Neuronal stem cell (in vitro differentiated cells): ENCODE results near the gene DIP2C.
A peak's percentile ranks its signal among the peaks of the same experiment; 100 is the strongest.

Experiments used
- DNase-seq: peaks from one replicate; pipeline ENCODE4 v3.0.0-alpha.2; 2013; ENCODE audit warnings: low spot score
- H2AFZ ChIP-seq: one replicate; pipeline ENCODE4 v1.6.1; 2013; ENCODE audit warnings: mild to moderate bottlenecking, low read length, inconsistent platforms
- H2AK5ac ChIP-seq: 2 replicates; pipeline ENCODE4 v1.6.1; 2013; ENCODE audit warnings: low read depth, mild to moderate bottlenecking, inconsistent platforms, low read length, moderate library complexity, mixed read lengths
- H2BK120ac ChIP-seq: 2 replicates; pipeline ENCODE4 v1.6.1; 2013; ENCODE audit warnings: low read depth, mild to moderate bottlenecking, inconsistent platforms, low read length, moderate library complexity, mixed read lengths
- H2BK12ac ChIP-seq: one replicate; pipeline ENCODE4 v1.6.1; 2013; ENCODE audit warnings: low read length, inconsistent platforms
- H2BK15ac ChIP-seq: 2 replicates; pipeline ENCODE4 v1.6.1; 2013; ENCODE audit warnings: mild to moderate bottlenecking, low read length, inconsistent platforms, mixed read lengths
- H2BK5ac ChIP-seq: one replicate; pipeline ENCODE4 v1.6.1; 2013; ENCODE audit warnings: inconsistent platforms, mild to moderate bottlenecking, low read length, moderate library complexity
- H3K14ac ChIP-seq: one replicate; pipeline ENCODE4 v1.6.1; 2013; ENCODE audit warnings: low read length, inconsistent platforms
- H3K18ac ChIP-seq: 2 replicates; pipeline ENCODE4 v1.6.1; 2013; ENCODE audit warnings: low read length, inconsistent platforms
- H3K23ac ChIP-seq: 2 replicates; pipeline ENCODE4 v1.6.1; 2013; ENCODE audit warnings: low read depth, mild to moderate bottlenecking, mixed read lengths, low read length, inconsistent platforms; ENCODE audit not compliant: poor library complexity
- H3K27ac ChIP-seq: replicated peaks from 3 replicates; pipeline ENCODE4 v1.5.1; 2013; ENCODE audit warnings: low read length, inconsistent platforms
- H3K27me3 ChIP-seq, 3 experiments: 2 replicates each; pipeline ENCODE4 v1.6.1; 2013; ENCODE audit warnings: low read length in 3 of 3, mild to moderate bottlenecking in 2 of 3, inconsistent platforms in 1 of 3, low read depth in 1 of 3, mixed read lengths in 1 of 3, moderate library complexity in 1 of 3; ENCODE audit not compliant: control insufficient read depth in 3 of 3, insufficient read depth in 3 of 3
- H3K36me3 ChIP-seq, 2 donors: replicated peaks in 1 of 2; 2 replicates each; pipeline ENCODE4 v1.6.1; 2013; ENCODE audit warnings: low read length in 2 of 2; ENCODE audit not compliant: control insufficient read depth in 2 of 2, insufficient read depth in 2 of 2
- H3K4ac ChIP-seq: 2 replicates; pipeline ENCODE4 v1.6.1; 2013; ENCODE audit warnings: inconsistent platforms, mild to moderate bottlenecking, low read length, moderate library complexity
- H3K4me1 ChIP-seq, 2 donors: 1 replicate in 1 of 2; 2 replicates in 1 of 2; pipeline ENCODE4 v1.6.1; 2013; ENCODE audit warnings: low read length in 2 of 2, low read depth in 1 of 2; ENCODE audit not compliant: control insufficient read depth in 2 of 2, insufficient read depth in 1 of 2
- H3K4me2 ChIP-seq: one replicate; pipeline ENCODE4 v1.6.1; 2013; ENCODE audit warnings: mild to moderate bottlenecking, low read length, inconsistent platforms; ENCODE audit not compliant: insufficient read depth, poor library complexity, severe bottlenecking
- H3K4me3 ChIP-seq, 2 donors: 2 replicates each; pipeline ENCODE4 v1.5.1; 2013; ENCODE audit warnings: low read length in 2 of 2, mild to moderate bottlenecking in 2 of 2, inconsistent platforms in 1 of 2, moderate library complexity in 1 of 2
- H3K79me1 ChIP-seq: one replicate; pipeline ENCODE4 v1.6.1; 2013; ENCODE audit warnings: low read depth, mild to moderate bottlenecking, inconsistent platforms, low read length, moderate library complexity
- H3K9ac ChIP-seq: one replicate; pipeline ENCODE4 v1.6.1; 2013; ENCODE audit warnings: mild to moderate bottlenecking, low read depth, low read length, inconsistent platforms; ENCODE audit not compliant: poor library complexity
- H3K9me3 ChIP-seq, 2 donors: replicated peaks in 1 of 2; 2 replicates each; pipeline versions ENCODE3 to v1.6.1; 2013; ENCODE audit warnings: low read length in 2 of 2, mild to moderate bottlenecking in 2 of 2, inconsistent platforms in 1 of 2, low read depth in 1 of 2, mixed read lengths in 1 of 2, moderate library complexity in 1 of 2; ENCODE audit not compliant: control insufficient read depth in 2 of 2, insufficient read depth in 1 of 2
- H4K8ac ChIP-seq: one replicate; pipeline ENCODE4 v1.6.1; 2013; ENCODE audit warnings: low read depth, mild to moderate bottlenecking, inconsistent platforms, low read length, moderate library complexity
- H4K91ac ChIP-seq: one replicate; pipeline ENCODE4 v1.6.1; 2013; ENCODE audit warnings: low read length, low read depth, mild to moderate bottlenecking, inconsistent platforms; ENCODE audit not compliant: poor library complexity
- WGBS, 2 donors: extraction: QIAGEN DNeasy Blood & Tissue Kit; methylation state at CpG; one replicate each; pipeline ENCODE4 v1.1.7; 2013; ENCODE audit warnings: missing lambda C conversion rate in 2 of 2, mixed read lengths in 1 of 2; ENCODE audit not compliant: insufficient read length in 2 of 2, insufficient replicate concordance in 1 of 2; ENCODE audit errors: extremely low coverage in 2 of 2; 5-methylcytosine and 5-hydroxymethylcytosine counted together

DIP2C gene

DNA sequence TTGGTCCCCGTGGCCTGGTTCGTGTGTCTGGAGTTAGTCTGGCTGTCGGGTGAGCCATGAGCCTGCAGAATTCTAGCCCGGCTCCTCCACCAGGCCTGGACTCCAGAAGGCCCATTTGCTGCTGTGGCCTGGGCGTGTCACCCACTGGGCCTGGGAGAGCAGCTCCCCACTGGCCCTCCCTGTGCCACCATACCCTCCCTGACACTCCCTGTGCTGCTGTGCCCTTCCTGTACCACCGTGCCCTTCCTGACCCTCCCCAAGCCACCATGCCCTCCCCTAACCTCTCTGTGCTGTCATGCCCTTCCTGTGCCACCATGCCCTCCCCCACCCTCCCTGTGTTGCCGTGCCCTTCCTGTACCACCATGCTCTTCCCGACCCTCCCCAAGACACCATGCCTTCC, 39.1 kb upstream of the DIP2C start:
- no peak overlapping the region for H2BK120ac ChIP-seq
- WGBS, 2 donors, result no CpG with 5 or more reads among the region's 8 CpGs
- H3K79me1 ChIP-seq, result no peaks in the 10 kb centered on the region
- H2BK5ac ChIP-seq, result no peak overlapping the region
- H3K27me3 ChIP-seq, result peaks cover 0 to 6% (median 0%) of the 10 kb centered on the region in 3 experiments
- no peak overlapping the region for H3K4me3 ChIP-seq
- no peaks in the 10 kb centered on the region for H3K36me3 ChIP-seq
- H2BK12ac ChIP-seq, result no peak overlapping the region
- no peaks in the 10 kb centered on the region for H3K4me1 ChIP-seq
- H2AFZ ChIP-seq, result no peak overlapping the region
- H4K91ac ChIP-seq, result no peak overlapping the region
- no peak for DNase-seq
- no peak overlapping the region for H2BK15ac ChIP-seq
- H3K4ac ChIP-seq, result no peak overlapping the region
- H3K4me2 ChIP-seq, result no peak overlapping the region
- no peak overlapping the region for H3K9ac ChIP-seq
- H3K14ac ChIP-seq, result peak overlapping the region; percentile 89
- peaks cover 0 to 10% of the 10 kb centered on the region in 2 donors for H3K9me3 ChIP-seq
- H2AK5ac ChIP-seq, result peak overlapping the region; percentile 70
- H4K8ac ChIP-seq, result no peak overlapping the region
- peak overlapping the region; percentile 76 for H3K18ac ChIP-seq
- no peak overlapping the region for H3K27ac ChIP-seq
- H3K23ac ChIP-seq, result no peak overlapping the region

DNA sequence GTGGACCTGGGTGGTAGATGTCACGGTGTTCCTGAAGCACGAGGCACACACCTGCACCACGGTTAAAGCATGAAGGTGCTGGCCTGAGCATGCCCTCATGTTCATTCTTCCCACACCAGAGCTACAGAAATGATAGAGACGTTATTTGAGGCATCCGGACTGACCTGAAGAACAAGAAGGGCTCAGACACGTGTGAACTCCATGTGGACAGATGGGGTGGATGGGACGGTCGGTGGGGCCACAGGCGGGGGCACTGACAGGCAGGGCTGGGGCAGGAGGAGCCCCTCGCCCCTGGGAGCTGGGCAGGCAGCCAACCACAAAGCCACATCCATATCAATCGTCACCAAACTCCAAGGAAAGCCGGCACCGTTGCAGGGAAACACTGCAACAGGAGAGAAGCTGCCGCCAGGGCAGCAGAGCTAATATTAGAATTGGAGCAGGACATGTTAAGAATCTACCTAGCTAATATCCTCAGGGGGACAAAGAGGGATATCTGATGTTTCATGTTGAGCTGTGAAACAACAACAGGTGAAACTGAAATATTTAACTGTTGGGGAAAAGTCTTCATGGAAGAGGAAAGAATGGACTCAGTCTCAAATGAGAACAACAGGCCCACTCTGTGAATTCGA, 37.8 kb upstream of the DIP2C start:
- H4K8ac ChIP-seq, result no peak overlapping the region
- H3K79me1 ChIP-seq, result no peaks in the 10 kb centered on the region
- H4K91ac ChIP-seq, result no peak overlapping the region
- no peaks in the 10 kb centered on the region for H3K4me1 ChIP-seq
- H3K14ac ChIP-seq, result peak overlapping the region; percentile 99
- no peak overlapping the region for H2BK15ac ChIP-seq
- no peak overlapping the region for H3K18ac ChIP-seq
- H3K9ac ChIP-seq, result peak overlapping the region; percentile 50
- no peak overlapping the region for H3K27ac ChIP-seq
- H3K4me3 ChIP-seq, result no peak overlapping the region
- peak overlapping the region; percentile 16 for H2BK120ac ChIP-seq
- H3K9me3 ChIP-seq, result peaks cover 0 to 10% of the 10 kb centered on the region in 2 donors
- peak overlapping the region; percentile 5 for H2BK5ac ChIP-seq
- no peak overlapping the region for H2AK5ac ChIP-seq
- no peak overlapping the region for H2BK12ac ChIP-seq
- no peak overlapping the region for H3K4ac ChIP-seq
- no peak for DNase-seq
- H3K27me3 ChIP-seq, result peaks cover 0 to 6% (median 0%) of the 10 kb centered on the region in 3 experiments
- H2AFZ ChIP-seq, result no peak overlapping the region
- H3K23ac ChIP-seq, result no peak overlapping the region
- no peak overlapping the region for H3K4me2 ChIP-seq
- no CpG with 5 or more reads among the region's 15 CpGs for WGBS, 2 donors
- H3K36me3 ChIP-seq, result no peaks in the 10 kb centered on the region

DNA sequence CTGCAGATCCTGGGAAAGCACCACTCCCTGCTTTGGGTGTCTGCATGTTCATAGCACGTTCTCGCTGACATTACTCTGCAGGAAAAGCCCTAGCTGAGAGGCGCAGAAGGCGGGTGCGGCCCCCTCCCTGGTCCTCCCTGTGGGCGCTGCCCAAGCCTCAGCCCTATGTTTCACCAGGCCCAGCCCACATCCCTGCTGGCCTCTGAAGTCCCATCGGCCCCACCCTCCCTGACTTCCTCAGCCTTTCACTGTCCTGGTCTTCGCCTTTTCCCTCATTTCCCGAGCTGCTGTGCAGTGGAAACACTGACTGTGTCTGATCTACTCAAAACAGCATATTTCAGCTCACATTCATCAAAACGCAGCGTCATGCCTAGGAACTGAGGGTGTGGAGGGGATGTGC, 36.3 kb upstream of the DIP2C start:
- H3K4ac ChIP-seq, result peak overlapping the region; percentile 89
- no peak overlapping the region for H4K91ac ChIP-seq
- no peak overlapping the region for H3K4me3 ChIP-seq
- H3K14ac ChIP-seq, result peak overlapping the region; percentile 75
- peak overlapping the region; percentile 17 for H2BK15ac ChIP-seq
- H3K36me3 ChIP-seq, result no peaks in the 10 kb centered on the region
- no peak overlapping the region for H3K23ac ChIP-seq
- no peaks in the 10 kb centered on the region for H3K79me1 ChIP-seq
- peaks cover 0 to 6% (median 0%) of the 10 kb centered on the region in 3 experiments for H3K27me3 ChIP-seq
- no peak overlapping the region for H3K4me2 ChIP-seq
- no peaks in the 10 kb centered on the region for H3K4me1 ChIP-seq
- H2AFZ ChIP-seq, result no peak overlapping the region
- no peak overlapping the region for H3K27ac ChIP-seq
- no peak overlapping the region for H2BK120ac ChIP-seq
- no peak overlapping the region for H2BK5ac ChIP-seq
- no peak for DNase-seq
- H2AK5ac ChIP-seq, result peak overlapping the region; percentile 75
- WGBS, 2 donors, result no CpG with 5 or more reads among the region's 11 CpGs
- peak overlapping the region; percentile 70 for H3K9ac ChIP-seq
- peak overlapping the region; percentile 76 for H3K18ac ChIP-seq
- H3K9me3 ChIP-seq, result peaks cover 0 to 8% of the 10 kb centered on the region in 2 donors
- peak overlapping the region; percentile 82 for H4K8ac ChIP-seq
- H2BK12ac ChIP-seq, result no peak overlapping the region

DNA sequence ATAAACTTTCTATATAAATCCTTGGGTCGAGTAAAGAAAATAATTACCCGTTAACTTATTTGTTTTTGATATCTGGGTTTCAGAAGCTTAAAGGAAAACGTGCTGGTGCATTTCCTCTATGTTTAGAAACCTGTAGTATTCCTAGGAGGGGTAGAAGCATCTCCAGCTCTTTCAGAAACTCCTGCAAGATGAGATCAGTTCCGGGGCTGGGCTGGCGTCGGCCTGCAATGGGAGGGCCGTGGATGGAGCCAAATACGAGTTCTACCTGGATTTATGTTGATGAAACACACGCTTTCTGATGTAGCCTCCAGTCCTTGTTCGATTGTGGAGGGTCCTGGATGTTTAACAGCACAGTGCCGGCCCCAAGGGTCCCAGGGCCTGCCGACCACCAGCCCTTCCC, 35.8 kb upstream of the DIP2C start:
- H2BK120ac ChIP-seq, result no peak overlapping the region
- no CpG with 5 or more reads among the region's 12 CpGs for WGBS, 2 donors

More for the DNA sequence above, 35.8 kb upstream of the DIP2C start:
- Histone ChIP-seq H3K4me1 (no peaks in the 10 kb centered on the region), H3K27ac (no peak overlapping the region), H3K14ac (no peak overlapping the region), H3K9ac (peak overlapping the region; percentile 70), H2BK12ac (no peak overlapping the region), H3K23ac (no peak overlapping the region), H2AFZ (no peak overlapping the region), H3K79me1 (no peaks in the 10 kb centered on the region), H3K9me3 (peaks cover 0 to 8% of the 10 kb centered on the region in 2 donors), H2BK15ac (no peak overlapping the region), H4K8ac (no peak overlapping the region), H2AK5ac (peak overlapping the region; percentile 75), H3K27me3 (peaks cover 0 to 6% (median 0%) of the 10 kb centered on the region in 3 experiments), H3K4ac (no peak overlapping the region), H3K4me2 (no peak overlapping the region), H2BK5ac (no peak overlapping the region), H3K4me3 (no peak overlapping the region), H3K36me3 (no peaks in the 10 kb centered on the region), H3K18ac (no peak overlapping the region), H4K91ac (no peak overlapping the region)
- DNase-seq, result no peak
